Measurements from ENCODE around the gene ATP6V1F.

ATP6V1F gene

GRCh38 chr7:128831178-128831993 lies 31.3 kb upstream of the ATP6V1F start:
- peak overlapping the region; percentile 66 for H3K4me3 Mint-ChIP-seq
- ATAC-seq (ENCODE audit: low read depth) (peak; percentile 44), DNase-seq (ENCODE audit: low spot score in 2 of 2) (peak in 1 of 2 donors; percentile 47)

DNA sequence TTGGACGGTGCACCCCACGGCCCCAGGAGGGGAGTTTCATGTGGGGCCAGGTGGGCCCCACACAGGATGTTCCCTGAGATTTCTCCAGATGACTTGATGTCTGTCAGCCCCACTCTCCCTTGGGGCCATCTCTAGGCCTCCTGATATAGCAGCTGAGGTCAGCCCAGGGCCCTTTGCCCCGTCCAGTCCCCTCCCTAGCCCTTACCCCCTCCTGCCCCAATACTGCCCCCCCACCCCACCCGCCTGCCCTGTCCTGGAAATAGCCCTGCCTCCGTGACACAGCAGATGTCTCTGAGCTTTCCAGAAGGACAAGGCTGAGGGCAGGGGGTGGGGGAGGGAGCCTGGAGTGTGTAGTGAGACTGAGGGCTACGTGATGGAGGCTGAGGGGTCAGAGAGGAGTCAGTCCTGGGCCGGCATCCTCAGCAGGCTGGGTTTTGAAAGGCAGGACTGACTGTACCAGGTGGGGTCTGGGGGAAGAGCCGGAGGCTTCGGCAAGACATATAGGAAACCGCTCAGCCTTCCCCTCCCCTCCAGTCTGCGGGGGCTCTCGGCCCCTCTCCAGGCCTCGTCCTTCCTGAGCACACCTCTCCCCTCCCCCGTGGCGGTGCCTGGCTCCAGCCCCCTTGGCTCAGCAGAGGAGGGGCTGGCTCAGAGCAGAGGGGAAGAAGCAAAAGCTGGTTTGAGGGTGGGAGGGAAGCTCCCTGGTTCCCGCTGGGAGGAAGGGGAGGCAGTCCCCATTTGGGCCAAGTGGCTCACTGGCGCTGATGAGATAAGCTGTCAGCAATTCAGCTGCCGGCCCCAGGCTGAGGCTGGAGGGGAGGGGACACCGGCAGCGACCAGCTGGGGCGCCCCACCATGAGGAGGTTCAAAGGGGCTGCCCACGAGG lies 30.4 kb upstream of the ATP6V1F start:
- H3K36me3 Mint-ChIP-seq = no peaks in the 10 kb centered on the region
- ATAC-seq (ENCODE audit: low read depth) (no peak), DNase-seq (ENCODE audit: low spot score in 2 of 2) (no peak)
- peaks cover 14% of the 10 kb centered on the region for H3K4me1 Mint-ChIP-seq
- H3K27me3 Mint-ChIP-seq = peaks cover 16% of the 10 kb centered on the region
- no peak overlapping the region for H3K27ac Mint-ChIP-seq
- no peak overlapping the region for H3K4me3 Mint-ChIP-seq
- no peaks in the 10 kb centered on the region for H3K9me3 Mint-ChIP-seq

More at GRCh38 chr7:128831178-128831993, 31.3 kb upstream of the ATP6V1F start:
- Mint-ChIP-seq H3K36me3 (no peaks in the 10 kb centered on the region), H3K9me3 (no peaks in the 10 kb centered on the region), H3K27ac (no peak overlapping the region), H3K27me3 (peaks cover 18% of the 10 kb centered on the region), H3K4me1 (peaks cover 14% of the 10 kb centered on the region)

DNA sequence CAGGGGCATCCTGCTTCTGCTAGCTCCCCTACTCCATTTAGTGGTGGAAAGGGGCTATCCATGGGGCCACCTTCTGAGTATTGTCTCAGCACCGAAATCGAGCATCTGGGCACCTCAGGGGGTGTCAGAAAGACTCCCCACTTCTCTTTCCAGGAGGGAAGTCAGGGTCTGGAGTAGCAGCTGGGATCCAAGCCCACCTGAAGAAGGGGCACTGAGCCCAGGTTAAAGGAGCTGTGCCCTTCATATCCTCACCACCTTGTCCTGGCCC lies 29.8 kb upstream of the ATP6V1F start:
- no peak for ATAC-seq (ENCODE audit: low read depth)
- no peaks in the 10 kb centered on the region for H3K9me3 Mint-ChIP-seq
- peaks cover 14% of the 10 kb centered on the region for H3K4me1 Mint-ChIP-seq
- no peak overlapping the region for H3K4me3 Mint-ChIP-seq
- no peaks in the 10 kb centered on the region for H3K36me3 Mint-ChIP-seq
- no peak for DNase-seq (ENCODE audit: low spot score in 2 of 2)
- no peak overlapping the region for H3K27ac Mint-ChIP-seq
- peaks cover 16% of the 10 kb centered on the region for H3K27me3 Mint-ChIP-seq

DNA sequence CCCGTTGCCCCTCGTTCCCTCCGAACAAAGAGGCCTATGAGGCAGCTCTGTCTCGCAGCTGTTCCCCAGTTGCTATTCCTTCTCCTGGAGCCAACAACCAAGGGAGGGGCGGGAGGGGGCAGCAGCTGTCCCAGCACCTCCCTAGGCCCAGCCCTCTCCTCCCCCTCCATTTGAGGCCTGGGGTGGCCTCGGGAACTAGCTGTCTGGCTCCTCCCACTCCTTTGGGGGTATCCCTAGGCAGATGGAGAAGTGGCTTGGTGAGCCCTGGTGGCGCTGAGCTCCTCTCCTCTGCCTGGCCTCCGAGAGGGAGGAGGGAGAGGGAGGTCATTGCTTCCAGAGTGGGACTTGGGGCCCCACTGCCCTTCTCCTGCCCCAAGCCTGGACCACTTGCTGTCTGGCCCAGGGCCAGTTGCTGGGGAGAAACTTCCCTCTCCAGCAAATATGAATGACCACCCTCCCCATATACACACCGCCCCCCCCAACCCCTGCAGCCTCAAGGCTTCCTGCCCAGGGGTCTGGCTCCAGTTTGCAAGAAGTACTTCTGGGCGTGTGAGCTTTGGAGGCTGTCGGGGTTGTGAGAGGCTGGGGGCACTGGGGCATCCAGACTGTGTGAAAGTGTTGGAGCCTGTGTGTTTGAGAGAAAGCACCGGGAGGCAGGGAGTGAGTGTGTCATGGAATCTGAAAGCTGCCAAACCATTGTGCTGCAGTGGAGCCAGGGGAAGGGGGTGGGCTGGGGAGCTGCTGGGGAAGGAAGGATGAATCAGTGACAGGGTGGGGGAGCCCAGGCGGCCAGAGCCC lies 29.3 kb upstream of the ATP6V1F start:
- peaks cover 13% of the 10 kb centered on the region for H3K27me3 Mint-ChIP-seq
- H3K27ac Mint-ChIP-seq = no peak overlapping the region
- ATAC-seq (ENCODE audit: low read depth) (no peak), DNase-seq (ENCODE audit: low spot score in 2 of 2) (no peak)
- no peaks in the 10 kb centered on the region for H3K36me3 Mint-ChIP-seq
- no peak overlapping the region for H3K4me3 Mint-ChIP-seq
- H3K9me3 Mint-ChIP-seq = no peaks in the 10 kb centered on the region
- peaks cover 14% of the 10 kb centered on the region for H3K4me1 Mint-ChIP-seq

DNA sequence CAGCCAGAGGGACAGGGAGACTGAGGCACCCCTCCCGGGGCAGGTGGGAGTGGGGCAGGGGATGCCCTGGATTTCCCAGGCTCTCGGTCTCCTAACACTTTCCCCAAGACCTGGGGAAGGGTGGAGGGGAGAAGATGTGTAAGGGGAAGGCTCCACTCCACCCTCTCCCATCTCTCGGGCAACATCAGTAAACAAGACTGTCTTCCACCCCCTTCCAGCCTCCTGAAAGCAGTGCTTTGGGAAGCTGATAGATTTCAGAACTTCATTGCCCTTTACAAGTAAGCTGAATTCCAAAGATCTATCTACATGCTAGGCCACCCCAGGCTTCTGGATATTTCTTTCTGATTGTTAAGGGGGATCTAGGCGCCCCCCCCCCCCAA lies 28.7 kb upstream of the ATP6V1F start:
- ATAC-seq (ENCODE audit: low read depth) (no peak), DNase-seq (ENCODE audit: low spot score in 2 of 2) (no peak)
- Mint-ChIP-seq H3K9me3 (no peaks in the 10 kb centered on the region), H3K4me3 (no peak overlapping the region), H3K27ac (no peak overlapping the region), H3K27me3 (peaks cover 13% of the 10 kb centered on the region), H3K4me1 (peaks cover 14% of the 10 kb centered on the region), H3K36me3 (no peaks in the 10 kb centered on the region)

DNA sequence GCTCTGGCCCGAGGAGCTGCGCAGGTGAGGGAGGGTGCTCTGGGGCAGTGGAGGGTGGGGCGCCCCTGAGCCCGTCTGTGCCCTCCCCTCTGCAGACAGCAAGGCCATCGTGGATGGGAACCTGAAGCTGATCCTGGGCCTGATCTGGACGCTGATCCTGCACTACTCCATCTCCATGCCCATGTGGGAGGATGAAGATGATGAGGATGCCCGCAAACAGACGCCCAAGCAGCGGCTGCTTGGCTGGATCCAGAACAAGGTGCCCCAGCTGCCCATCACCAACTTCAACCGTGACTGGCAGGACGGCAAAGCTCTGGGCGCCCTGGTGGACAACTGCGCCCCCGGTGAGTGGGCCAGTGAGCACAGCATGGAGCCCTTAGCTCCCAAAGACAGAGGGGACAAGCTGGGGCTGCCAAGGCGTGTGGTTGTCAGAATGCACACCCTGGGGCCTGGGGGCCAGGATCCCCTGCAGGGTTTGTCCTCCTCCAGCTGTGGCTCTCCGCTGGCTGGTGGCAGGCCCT lies 27.4 kb upstream of the ATP6V1F start:
- Mint-ChIP-seq H3K4me3 (no peak overlapping the region), H3K27me3 (peaks cover 6% of the 10 kb centered on the region), H3K27ac (no peak overlapping the region), H3K4me1 (peaks cover 8% of the 10 kb centered on the region), H3K9me3 (no peaks in the 10 kb centered on the region), H3K36me3 (no peaks in the 10 kb centered on the region)
- DNase-seq (ENCODE audit: low spot score in 2 of 2) (no peak), ATAC-seq (ENCODE audit: low read depth) (no peak)

- ATAC-seq (ENCODE audit: low read depth) (no peak), DNase-seq (ENCODE audit: low spot score in 2 of 2) (no peak)
- Mint-ChIP-seq H3K9me3 (no peaks in the 10 kb centered on the region), H3K4me3 (no peak overlapping the region), H3K27me3 (peaks cover 3% of the 10 kb centered on the region), H3K4me1 (peaks cover 5% of the 10 kb centered on the region), H3K36me3 (no peaks in the 10 kb centered on the region), H3K27ac (no peak overlapping the region)
Measured at GRCh38 chr7:128835790-128836641, 26.6 kb upstream of the ATP6V1F start.

DNA sequence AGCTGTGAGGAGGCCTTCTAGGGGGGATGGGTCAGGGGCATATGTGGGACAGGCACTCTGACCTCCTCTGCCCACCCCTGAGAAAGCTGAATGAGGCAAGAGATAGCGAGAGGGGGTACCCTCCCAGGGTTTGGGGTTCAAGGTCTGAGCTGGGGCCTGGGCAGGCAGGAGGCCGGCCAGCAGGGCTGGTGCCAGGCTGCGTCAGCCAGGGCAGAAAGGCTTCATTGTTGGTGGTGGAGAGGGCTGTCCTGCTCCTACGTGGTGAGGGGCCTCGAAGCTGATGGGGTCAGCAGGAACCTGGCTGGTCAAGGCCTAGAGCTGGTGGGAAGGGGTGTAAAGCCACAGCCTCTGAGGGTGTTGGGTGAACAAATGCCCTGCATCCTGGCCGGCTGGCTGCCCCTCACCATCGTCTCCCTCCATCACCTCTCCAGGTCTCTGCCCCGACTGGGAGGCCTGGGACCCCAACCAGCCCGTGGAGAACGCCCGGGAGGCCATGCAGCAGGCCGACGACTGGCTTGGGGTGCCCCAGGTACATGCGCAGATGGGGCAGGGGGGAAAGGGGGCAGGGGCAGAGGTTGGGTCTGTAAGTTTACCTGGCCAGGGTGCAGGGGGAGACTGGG lies 25.8 kb upstream of the ATP6V1F start:
- no peak for ATAC-seq (ENCODE audit: low read depth)
- DNase-seq (ENCODE audit: low spot score in 2 of 2) = no peak
- peaks cover 3% of the 10 kb centered on the region for H3K27me3 Mint-ChIP-seq
- H3K27ac Mint-ChIP-seq = no peak overlapping the region
- no peaks in the 10 kb centered on the region for H3K9me3 Mint-ChIP-seq
- H3K4me1 Mint-ChIP-seq = peaks cover 3% of the 10 kb centered on the region
- H3K4me3 Mint-ChIP-seq = no peak overlapping the region
- H3K36me3 Mint-ChIP-seq = no peaks in the 10 kb centered on the region

DNA sequence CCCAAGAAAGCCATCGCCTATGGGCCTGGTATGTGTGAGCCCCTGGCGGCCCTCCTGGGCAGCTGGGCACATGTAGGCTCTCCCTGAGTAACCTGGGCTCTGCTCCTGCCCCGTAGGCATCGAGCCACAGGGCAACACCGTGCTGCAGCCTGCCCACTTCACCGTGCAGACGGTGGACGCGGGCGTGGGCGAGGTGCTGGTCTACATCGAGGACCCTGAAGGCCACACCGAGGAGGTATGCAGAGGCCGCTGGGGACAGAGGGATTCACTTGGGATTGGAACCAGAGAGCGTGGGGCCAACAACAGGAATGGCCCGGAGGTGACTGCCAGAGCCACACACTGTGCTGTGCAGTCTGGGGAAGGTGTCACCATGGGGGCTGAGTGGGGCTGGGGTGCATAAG lies 25.1 kb upstream of the ATP6V1F start:
- H3K27me3 Mint-ChIP-seq = peaks cover 3% of the 10 kb centered on the region
- ATAC-seq (ENCODE audit: low read depth) = no peak
- no peak overlapping the region for H3K4me3 Mint-ChIP-seq
- H3K4me1 Mint-ChIP-seq = peaks cover 8% of the 10 kb centered on the region
- no peak overlapping the region for H3K27ac Mint-ChIP-seq
- H3K36me3 Mint-ChIP-seq = no peaks in the 10 kb centered on the region
- DNase-seq (ENCODE audit: low spot score in 2 of 2) = no peak
- no peaks in the 10 kb centered on the region for H3K9me3 Mint-ChIP-seq

- H3K9me3 Mint-ChIP-seq = no peaks in the 10 kb centered on the region
- H3K27ac Mint-ChIP-seq = no peak overlapping the region
- H3K27me3 Mint-ChIP-seq = peaks cover 3% of the 10 kb centered on the region
- no peak overlapping the region for H3K4me3 Mint-ChIP-seq
- H3K4me1 Mint-ChIP-seq = peaks cover 8% of the 10 kb centered on the region
- no peak for ATAC-seq (ENCODE audit: low read depth)
- DNase-seq (ENCODE audit: low spot score in 2 of 2) = no peak
- H3K36me3 Mint-ChIP-seq = no peaks in the 10 kb centered on the region
Measured at GRCh38 chr7:128838109-128838779, 24.4 kb upstream of the ATP6V1F start.

DNA sequence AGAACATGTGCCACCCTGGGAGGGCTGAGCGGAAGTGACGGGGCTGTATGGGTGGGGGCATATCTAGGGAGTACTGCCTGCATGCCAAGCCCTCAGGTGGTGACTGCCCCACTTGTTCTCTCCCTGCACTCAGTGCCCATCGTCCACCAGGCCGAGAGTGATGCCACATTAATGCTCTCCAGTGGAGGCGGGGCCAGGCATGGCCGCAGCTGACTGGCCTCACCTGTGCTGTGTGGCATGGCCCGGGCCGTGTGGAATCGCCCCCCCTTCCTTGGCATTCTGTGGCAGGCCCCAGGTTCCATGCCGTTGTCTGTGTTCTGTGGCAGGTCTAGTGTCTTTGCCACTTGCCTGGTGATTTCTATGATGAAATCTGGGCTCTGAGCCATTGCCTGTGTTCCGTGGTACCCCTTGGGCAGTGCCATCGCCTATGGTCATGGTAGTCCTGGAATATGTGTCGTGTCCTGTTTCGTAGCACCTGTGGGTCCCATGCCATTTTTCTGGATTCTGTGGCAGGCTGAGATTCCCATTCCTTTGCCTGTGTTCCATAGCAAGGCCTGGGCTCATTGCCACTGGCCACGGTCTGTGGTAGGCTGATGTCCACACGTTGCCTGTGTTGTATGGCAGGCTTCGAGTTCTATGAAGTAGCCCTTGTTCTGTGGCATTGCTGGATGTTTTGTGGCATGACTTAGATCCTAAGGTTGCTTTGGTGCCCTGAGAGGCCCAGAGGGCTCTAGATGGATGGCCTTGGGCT lies 23.5 kb upstream of the ATP6V1F start:
- Mint-ChIP-seq H3K27me3 (peaks cover 3% of the 10 kb centered on the region), H3K27ac (no peak overlapping the region), H3K36me3 (no peaks in the 10 kb centered on the region)

DNA sequence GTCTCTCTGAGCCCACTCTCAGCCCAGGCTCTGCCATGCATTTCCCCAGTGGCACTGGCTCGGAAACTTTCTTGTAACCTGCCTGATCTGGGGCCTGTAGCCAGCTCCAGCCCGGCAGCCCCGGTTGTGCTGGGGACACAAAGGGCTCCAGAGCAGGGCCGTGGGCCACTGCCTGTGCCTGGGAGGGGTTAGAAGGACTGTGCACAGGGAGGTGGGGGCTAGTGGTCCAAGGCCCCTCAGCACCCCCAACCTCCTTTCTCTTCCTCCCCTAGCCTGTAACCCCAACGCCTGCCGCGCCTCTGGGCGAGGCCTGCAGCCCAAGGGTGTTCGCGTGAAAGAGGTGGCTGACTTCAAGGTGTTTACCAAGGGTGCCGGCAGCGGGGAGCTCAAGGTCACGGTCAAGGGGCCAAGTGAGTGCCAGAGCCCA lies 22.9 kb upstream of the ATP6V1F start:
- H3K4me1 Mint-ChIP-seq = peaks cover 8% of the 10 kb centered on the region
- H3K4me3 Mint-ChIP-seq = no peak overlapping the region
- no peak overlapping the region for H3K27ac Mint-ChIP-seq
- H3K9me3 Mint-ChIP-seq = no peaks in the 10 kb centered on the region
- ATAC-seq (ENCODE audit: low read depth) = no peak
- no peak for DNase-seq (ENCODE audit: low spot score in 2 of 2)
- H3K36me3 Mint-ChIP-seq = no peaks in the 10 kb centered on the region
- H3K27me3 Mint-ChIP-seq = peaks cover 2% of the 10 kb centered on the region

More for the DNA sequence above, 23.5 kb upstream of the ATP6V1F start:
- Mint-ChIP-seq H3K9me3 (no peaks in the 10 kb centered on the region), H3K4me1 (peaks cover 8% of the 10 kb centered on the region), H3K4me3 (no peak overlapping the region)
- DNase-seq (ENCODE audit: low spot score in 2 of 2) = no peak
- no peak for ATAC-seq (ENCODE audit: low read depth)

Data from memory B cell (primary cell).